CD4-positive, alpha-beta T cell treated with Interferon gamma for 1 hour (primary cell): ENCODE measurements around the gene KLHDC2.
"Not testable (repeated sequence)": the region's sequence is repeated elsewhere in the genome, so short reads cannot be mapped to it uniquely, and the experiment has no call there.

Experiments used
- DNase-seq: peaks from one replicate; pipeline ENCODE4 v3.0.0-alpha.2; 2020

KLHDC2 gene

DNA sequence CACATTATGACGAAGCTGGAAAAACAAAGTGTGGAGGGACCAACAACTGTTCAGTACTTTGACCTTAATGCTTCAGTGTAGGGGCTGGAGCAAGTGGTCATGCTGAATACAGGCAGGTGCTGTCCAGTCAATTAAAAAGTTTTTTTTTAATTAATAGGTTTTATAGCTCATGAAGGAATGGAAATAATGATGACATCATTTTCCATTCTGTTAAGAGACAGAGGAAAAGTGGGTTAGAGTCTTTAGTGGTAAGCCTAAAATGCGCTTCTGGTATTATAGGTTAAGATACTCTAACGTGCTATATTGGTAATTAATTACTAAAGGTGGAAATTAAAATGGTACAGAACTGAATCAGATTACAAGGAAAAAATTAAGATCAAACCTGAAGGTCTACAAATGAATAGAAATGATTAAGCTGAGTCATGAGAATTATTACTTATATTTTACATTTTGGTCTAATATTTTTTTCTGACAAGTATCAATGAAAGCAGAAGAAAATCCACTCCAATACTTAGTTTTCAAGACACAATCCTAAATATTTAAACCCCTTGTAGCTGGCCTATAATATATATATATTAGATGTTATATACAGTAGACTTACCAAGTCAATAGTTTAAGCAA lies 15.6 kb downstream of the KLHDC2 start:
- DNase-seq: no peak

GRCh38 chr14:49786315-49786714 lies 18.4 kb downstream of the KLHDC2 start:
- no peak for DNase-seq

DNA sequence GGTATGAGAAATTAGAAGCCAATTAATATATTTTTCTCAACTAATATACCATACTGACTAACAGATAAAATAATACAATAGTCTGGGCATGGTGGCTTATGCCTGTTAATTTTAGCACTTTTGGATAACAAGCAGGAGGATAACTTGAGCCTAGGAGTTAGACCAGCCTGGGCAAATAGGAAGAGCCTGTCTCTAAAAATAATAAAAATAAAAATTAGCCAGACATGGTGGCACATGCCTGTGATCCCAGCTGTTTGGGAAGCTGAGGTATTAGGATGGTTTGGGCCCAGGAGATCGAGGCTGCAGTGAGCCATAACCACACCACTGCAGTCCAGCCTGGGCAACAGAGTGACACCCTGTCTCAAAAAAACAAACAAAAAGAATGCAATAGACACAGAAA lies 24.7 kb downstream of the KLHDC2 start:
- DNase-seq: no peak

GRCh38 chr14:49796025-49796424 lies 28.1 kb downstream of the KLHDC2 start:
- DNase-seq: no peak

DNA sequence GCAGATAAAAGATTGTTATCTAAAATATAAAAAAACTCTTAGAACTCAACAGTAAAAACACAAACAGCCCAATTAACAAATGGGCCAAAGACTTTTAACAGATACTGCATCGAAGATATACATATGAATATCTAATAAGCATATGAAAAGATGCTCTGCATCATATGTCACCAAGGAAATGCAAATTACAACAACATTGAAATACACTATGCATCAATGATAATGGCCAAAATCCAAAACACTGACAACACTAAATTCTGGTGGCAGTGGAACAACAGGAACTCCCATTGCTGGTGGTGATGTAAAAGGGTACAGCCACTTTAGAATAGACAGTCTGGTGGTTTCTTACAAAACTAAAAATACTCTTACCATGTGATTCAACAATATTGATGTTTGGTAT lies 40.8 kb downstream of the KLHDC2 start:
- DNase-seq: no peak

DNA sequence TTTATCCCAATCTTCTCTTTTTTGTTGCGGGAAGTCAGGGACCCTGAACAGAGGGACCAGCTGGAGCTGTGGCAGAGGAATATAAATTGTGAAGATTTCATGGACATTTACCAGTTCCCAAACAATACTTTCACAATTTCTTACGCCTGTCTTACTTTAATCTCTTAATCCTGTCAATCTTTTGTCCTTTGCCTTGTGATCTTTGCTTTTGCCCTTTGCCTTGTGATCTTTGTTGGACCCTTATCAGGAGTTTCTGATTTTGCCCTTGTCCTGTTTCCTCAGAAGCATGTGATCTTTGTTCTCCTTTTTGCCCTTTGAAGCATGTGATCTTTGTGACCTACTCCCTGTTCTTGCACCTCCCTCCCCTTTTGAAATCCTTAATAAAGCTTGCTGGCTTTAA lies 48.2 kb downstream of the KLHDC2 start:
- DNase-seq: not testable (repeated sequence)

- no peak for DNase-seq
Observed at GRCh38 chr14:49816844-49817243, 48.9 kb downstream of the KLHDC2 start.

DNA sequence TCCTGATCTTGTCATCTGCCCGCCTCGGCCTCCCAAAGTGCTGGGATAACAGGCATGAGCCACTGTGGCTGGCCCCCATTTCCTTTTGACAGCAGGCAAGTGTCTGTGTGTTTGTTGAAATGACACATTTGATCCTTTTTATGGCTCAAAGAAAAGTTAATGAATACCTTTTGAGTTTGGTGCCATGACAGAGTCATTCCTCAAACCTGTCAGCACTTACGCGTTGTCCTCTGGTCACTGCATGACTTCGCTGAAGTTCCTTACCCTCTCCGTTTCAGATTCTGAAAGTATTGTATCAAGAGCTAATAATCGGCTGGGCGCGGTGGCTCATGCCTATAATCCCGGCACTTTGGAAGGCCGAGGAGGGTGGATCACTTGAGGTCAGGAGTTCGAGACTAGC lies 52.2 kb downstream of the KLHDC2 start:
- DNase-seq: no peak

GRCh38 chr14:49828640-49829039 lies 60.7 kb downstream of the KLHDC2 start:
- DNase-seq: no peak
